Panc1 (cell line): ENCODE measurements around the gene ZNF555.
"Not testable (repeated sequence)": the region's sequence is repeated elsewhere in the genome, so short reads cannot be mapped to it uniquely, and the experiment has no call there.

Experiments
- CTCF ChIP-seq: fragments of 450-650 bp; IDR thresholded peaks from 2 replicates; pipeline ENCODE4 v1.5.1; 2017; ENCODE audit warnings: mild to moderate bottlenecking
- POLR2AphosphoS5 ChIP-seq: IDR thresholded peaks from 2 replicates; pipeline ENCODE4 v1.6.1; 2012; ENCODE audit warnings: mild to moderate bottlenecking, low read depth, low read length, moderate library complexity
- REST ChIP-seq, 2 experiments: IDR thresholded peaks; 2 replicates each; pipeline ENCODE4 v1.6.1; 2011 to 2012; ENCODE audit warnings: low read depth in 2 of 2, control low read depth in 1 of 2, low read length in 1 of 2, mild to moderate bottlenecking in 1 of 2, moderate library complexity in 1 of 2; ENCODE audit not compliant: insufficient read depth in 1 of 2
- SIN3A ChIP-seq: IDR thresholded peaks from 2 replicates; pipeline ENCODE4 v1.6.1; 2012; ENCODE audit warnings: low read depth, mild to moderate bottlenecking, low read length, moderate library complexity, borderline replicate concordance; ENCODE audit not compliant: insufficient read depth
- TCF7L2 ChIP-seq: IDR thresholded peaks from 2 replicates; pipeline ENCODE4 v1.6.1; 2011; ENCODE audit warnings: mild to moderate bottlenecking, low read depth, low read length, inconsistent platforms

- not testable (repeated sequence) for TF ChIP-seq CTCF; POLR2AphosphoS5; SIN3A; TCF7L2; REST (IDR thresholded peaks at IDR 0.05; ENCODE audit: insufficient read depth in 1 of 2, low read depth in 2 of 2, low read length in 1 of 2)
These were observed 30.9 kb downstream of the ZNF555 start for GRCh38 chr19:2872175-2872574.
